ENCODE results near the gene ANKS1B. TPM values are rescaled to one million over a fixed set of nuclear protein-coding genes. Genes with fewer than 3 reads are reported as not detected.

Gene ANKS1B
- total and polyA plus RNA-seq, 5 donors, result 0.43 to 7.4 (median 3.3) TPM

DNA sequence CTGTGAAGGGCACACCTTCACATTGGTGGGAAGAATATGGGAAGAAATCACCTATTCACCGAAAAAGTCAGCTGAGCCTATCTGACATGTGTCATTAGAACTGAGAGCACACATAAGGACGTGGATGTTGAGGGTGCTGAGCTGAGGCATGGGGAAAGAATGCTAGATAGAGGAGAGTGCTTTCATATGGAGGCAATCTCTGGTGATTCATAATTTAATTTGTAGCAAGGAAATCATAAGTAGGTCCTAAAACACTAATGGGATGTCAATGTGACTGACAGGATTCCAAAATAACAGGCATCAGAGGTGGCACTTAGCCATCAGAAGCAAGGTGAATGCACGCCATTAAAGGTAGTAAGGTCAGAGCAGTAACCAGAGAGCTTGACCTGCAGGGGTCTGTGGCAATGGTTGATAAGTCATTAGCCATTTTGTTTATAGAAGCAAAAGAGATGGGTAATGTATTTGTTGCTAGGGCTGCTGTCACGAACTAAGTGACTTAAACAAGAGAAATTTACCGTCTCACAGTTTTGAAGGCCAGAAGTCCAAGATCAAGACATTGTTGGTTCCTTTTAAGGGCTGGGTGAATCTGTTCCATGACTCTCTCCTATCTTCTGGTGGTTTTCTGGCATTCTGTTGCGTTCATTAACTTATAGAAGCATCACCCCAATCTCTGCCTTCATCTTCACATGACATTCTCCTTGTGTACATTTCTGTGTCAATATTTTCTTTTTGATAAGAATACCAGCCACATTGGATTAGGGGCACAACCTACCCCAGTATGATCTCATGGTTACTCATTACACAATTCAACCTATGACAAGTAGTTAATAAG is 69.3 kb downstream of the ANKS1B start:
- Histone ChIP-seq H3K4me1 (ENCODE audit: control insufficient read depth, insufficient read depth, low read length) (no peaks in the 10 kb centered on the region), H3K4me3 (ENCODE audit: low read length) (no peak overlapping the region), H3K9me3 (ENCODE audit: control insufficient read depth, low read length) (no peaks in the 10 kb centered on the region), H3K27ac (ENCODE audit: low read length) (no peak overlapping the region), H3K27me3 (ENCODE audit: control insufficient read depth, insufficient read depth) (no peaks in the 10 kb centered on the region)
- ATAC-seq (no peak), DNase-seq (no peak)
- WGBS, result 84% methylated on average over 6 of the region's 6 CpGs
- intact Hi-C loops (cut with DNase I), result no loop called here

GRCh38 chr12:99914206-99914605 is 70.5 kb downstream of the ANKS1B start:
- H3K27me3 ChIP-seq (ENCODE audit: control insufficient read depth, insufficient read depth), result no peaks in the 10 kb centered on the region
- no peaks in the 10 kb centered on the region for H3K4me1 ChIP-seq (ENCODE audit: control insufficient read depth, insufficient read depth, low read length)
- DNase-seq, result no peak
- intact Hi-C loops (cut with DNase I), result no loop called here
- H3K4me3 ChIP-seq (ENCODE audit: low read length), result no peak overlapping the region
- no peak for ATAC-seq
- 28% methylated on average over 1 of the region's 1 CpG for WGBS
- no peak overlapping the region for H3K27ac ChIP-seq (ENCODE audit: low read length)
- no peaks in the 10 kb centered on the region for H3K9me3 ChIP-seq (ENCODE audit: control insufficient read depth, low read length)

DNA sequence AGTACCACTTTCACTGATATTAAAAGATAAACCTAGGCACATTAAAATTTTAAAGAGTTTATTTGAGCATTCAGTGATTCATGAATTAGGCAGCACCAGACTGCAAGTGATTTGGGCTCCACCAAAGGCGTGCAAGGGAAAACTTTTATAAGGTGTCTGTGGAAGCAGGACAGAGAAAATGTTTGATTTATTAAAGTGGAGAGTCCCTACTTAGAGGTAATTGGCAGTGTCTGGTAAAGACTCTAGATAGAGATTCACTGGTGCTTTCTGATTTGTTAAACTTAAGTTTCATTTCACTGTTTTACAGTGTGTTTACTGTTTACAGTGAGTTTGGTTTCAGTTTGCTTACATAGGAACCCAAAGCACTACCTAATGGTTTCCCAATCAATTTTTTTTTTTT is 72.8 kb downstream of the ANKS1B start:
- 86% methylated on average over 1 of the region's 1 CpG for WGBS
- H3K27me3 ChIP-seq (ENCODE audit: control insufficient read depth, insufficient read depth), result no peaks in the 10 kb centered on the region
- no peaks in the 10 kb centered on the region for H3K4me1 ChIP-seq (ENCODE audit: control insufficient read depth, insufficient read depth, low read length)
- no peaks in the 10 kb centered on the region for H3K9me3 ChIP-seq (ENCODE audit: control insufficient read depth, low read length)
- intact Hi-C loops (cut with DNase I), result no loop called here
- ATAC-seq, result no peak
- no peak overlapping the region for H3K27ac ChIP-seq (ENCODE audit: low read length)
- no peak for DNase-seq
- no peak overlapping the region for H3K4me3 ChIP-seq (ENCODE audit: low read length)

DNA sequence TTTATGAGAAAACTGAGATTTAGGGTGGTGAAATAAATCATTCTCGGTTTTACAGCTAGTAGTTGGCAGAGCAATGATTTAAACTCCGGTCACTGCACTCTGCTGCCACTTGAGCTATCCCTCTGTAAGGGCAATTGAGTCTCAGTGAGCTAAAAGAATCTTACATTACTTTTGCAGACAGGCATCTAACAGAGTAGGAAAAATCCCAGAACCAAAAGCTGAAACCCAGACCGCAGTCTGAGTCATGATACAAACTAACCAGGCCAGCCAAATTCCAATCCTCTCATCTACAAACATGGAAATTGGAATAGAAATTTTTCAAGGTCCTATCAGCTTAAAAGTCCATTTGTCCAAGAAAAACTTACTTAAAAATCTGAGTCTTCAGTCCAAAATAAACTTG is 73.7 kb downstream of the ANKS1B start:
- H3K4me1 ChIP-seq (ENCODE audit: control insufficient read depth, insufficient read depth, low read length), result no peaks in the 10 kb centered on the region

DNA sequence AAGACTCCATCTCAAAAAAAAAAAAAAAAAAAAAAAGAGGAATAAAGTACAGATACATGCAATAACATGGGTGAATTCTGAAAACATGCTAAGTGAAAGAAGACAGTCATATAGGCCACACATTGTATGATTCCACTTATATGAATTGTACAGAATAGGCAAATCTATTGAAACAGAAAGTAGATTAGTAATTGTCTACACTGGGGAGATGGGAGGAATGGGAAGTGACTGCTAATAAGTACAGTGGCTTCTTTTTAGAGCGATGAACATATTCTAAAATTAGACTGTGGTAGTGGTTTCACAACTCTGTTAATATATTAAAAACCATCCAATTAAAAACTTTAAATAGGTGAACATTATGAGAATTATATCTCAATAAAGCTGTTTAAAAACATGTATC is 74.4 kb downstream of the ANKS1B start:
- Histone ChIP-seq H3K27me3 (ENCODE audit: control insufficient read depth, insufficient read depth) (no peaks in the 10 kb centered on the region), H3K9me3 (ENCODE audit: control insufficient read depth, low read length) (no peaks in the 10 kb centered on the region), H3K27ac (ENCODE audit: low read length) (no peak overlapping the region), H3K4me1 (ENCODE audit: control insufficient read depth, insufficient read depth, low read length) (no peaks in the 10 kb centered on the region), H3K4me3 (ENCODE audit: low read length) (no peak overlapping the region)
- 47% methylated on average over 1 of the region's 1 CpG for WGBS
- no peak for DNase-seq
- intact Hi-C loops (cut with DNase I), result no loop called here
- ATAC-seq, result no peak

More for the DNA sequence above, 73.7 kb downstream of the ANKS1B start:
- intact Hi-C loops (cut with DNase I), result no loop called here
- H3K27ac ChIP-seq (ENCODE audit: low read length), result no peak overlapping the region
- H3K27me3 ChIP-seq (ENCODE audit: control insufficient read depth, insufficient read depth), result no peaks in the 10 kb centered on the region
- WGBS, result 52% methylated on average over 3 of the region's 3 CpGs
- ATAC-seq (peak; percentile 87 to 93), DNase-seq (peak in 2 of 3 donors; percentile 12 to 38)
- no peak overlapping the region for H3K4me3 ChIP-seq (ENCODE audit: low read length)
- no peaks in the 10 kb centered on the region for H3K9me3 ChIP-seq (ENCODE audit: control insufficient read depth, low read length)

DNA sequence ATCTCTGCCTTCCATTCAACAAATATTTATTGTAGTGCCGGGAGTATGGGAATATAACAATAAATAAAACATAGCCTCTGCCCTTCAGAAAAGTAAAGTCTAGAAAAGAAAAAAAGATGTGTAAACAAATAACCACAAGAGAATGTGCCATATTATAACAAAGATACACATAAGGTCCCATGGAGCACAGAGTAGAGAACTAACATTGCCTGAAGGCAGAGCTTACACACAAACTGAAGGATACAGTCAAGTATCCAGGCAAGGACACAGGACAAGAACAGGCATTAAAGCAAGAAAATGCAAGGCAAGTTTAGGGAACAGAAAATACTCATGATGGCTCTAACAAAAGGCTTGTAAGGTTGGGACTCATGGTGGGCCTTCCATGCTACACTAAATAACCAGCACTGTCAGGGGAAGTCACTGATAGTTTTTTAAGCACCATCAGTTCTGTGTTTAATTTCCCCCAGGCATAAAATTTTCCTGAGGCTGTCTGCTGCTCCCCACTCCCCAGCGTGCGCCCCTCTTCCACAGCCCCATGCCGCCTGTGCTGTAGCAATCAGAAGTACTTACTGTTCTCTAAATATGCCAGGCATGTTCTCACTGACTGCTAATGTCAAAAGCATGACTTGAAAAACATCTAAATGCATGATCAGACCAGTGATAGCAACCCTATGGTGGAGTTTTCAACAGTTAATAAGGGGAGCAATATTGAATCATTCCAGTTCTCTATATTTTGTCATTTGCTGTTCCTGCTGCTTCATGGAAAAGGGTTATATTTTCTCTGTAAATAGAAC is 77.8 kb downstream of the ANKS1B start:
- H3K4me3 ChIP-seq (ENCODE audit: low read length), result no peak overlapping the region
- intact Hi-C loops (cut with DNase I), result no loop called here
- no peaks in the 10 kb centered on the region for H3K27me3 ChIP-seq (ENCODE audit: control insufficient read depth, insufficient read depth)
- ATAC-seq (no peak), DNase-seq (no peak)
- H3K4me1 ChIP-seq (ENCODE audit: control insufficient read depth, insufficient read depth, low read length), result no peaks in the 10 kb centered on the region
- WGBS, result 85% methylated on average over 4 of the region's 4 CpGs
- H3K27ac ChIP-seq (ENCODE audit: low read length), result no peak overlapping the region
- no peaks in the 10 kb centered on the region for H3K9me3 ChIP-seq (ENCODE audit: control insufficient read depth, low read length)

GRCh38 chr12:99901181-99901580 is 83.6 kb downstream of the ANKS1B start:
- WGBS, result 30% methylated on average over 2 of the region's 2 CpGs
- ATAC-seq, result no peak
- intact Hi-C loops (cut with DNase I), result no loop called here
- Histone ChIP-seq H3K27ac (ENCODE audit: low read length) (no peak overlapping the region), H3K4me1 (ENCODE audit: control insufficient read depth, insufficient read depth, low read length) (no peaks in the 10 kb centered on the region), H3K27me3 (ENCODE audit: control insufficient read depth, insufficient read depth) (no peaks in the 10 kb centered on the region), H3K4me3 (ENCODE audit: low read length) (no peak overlapping the region), H3K9me3 (ENCODE audit: control insufficient read depth, low read length) (no peaks in the 10 kb centered on the region)
- no peak for DNase-seq

- ATAC-seq (no peak), DNase-seq (no peak)
- Histone ChIP-seq H3K4me1 (ENCODE audit: control insufficient read depth, insufficient read depth, low read length) (no peaks in the 10 kb centered on the region), H3K4me3 (ENCODE audit: low read length) (no peak overlapping the region), H3K9me3 (ENCODE audit: control insufficient read depth, low read length) (no peaks in the 10 kb centered on the region), H3K27me3 (ENCODE audit: control insufficient read depth, insufficient read depth) (no peaks in the 10 kb centered on the region), H3K27ac (ENCODE audit: low read length) (no peak overlapping the region)
- intact Hi-C loops (cut with DNase I), result no loop called here
- 82% methylated on average over 5 of the region's 5 CpGs for WGBS
Measured at GRCh38 chr12:99898645-99899044, 86.1 kb downstream of the ANKS1B start.

GRCh38 chr12:99879439-99879838 is 105.3 kb downstream of the ANKS1B start:
- intact Hi-C loops (cut with DNase I), result no loop called here
- ATAC-seq (no peak), DNase-seq (no peak)
- Histone ChIP-seq H3K27me3 (ENCODE audit: control insufficient read depth, insufficient read depth) (no peaks in the 10 kb centered on the region), H3K9me3 (ENCODE audit: control insufficient read depth, low read length) (no peaks in the 10 kb centered on the region), H3K4me1 (ENCODE audit: control insufficient read depth, insufficient read depth, low read length) (no peaks in the 10 kb centered on the region), H3K27ac (ENCODE audit: low read length) (no peak overlapping the region), H3K4me3 (ENCODE audit: low read length) (no peak overlapping the region)

- DNase-seq (no peak), ATAC-seq (no peak)
- Histone ChIP-seq H3K4me3 (ENCODE audit: low read length) (no peak overlapping the region), H3K9me3 (ENCODE audit: control insufficient read depth, low read length) (no peaks in the 10 kb centered on the region), H3K27me3 (ENCODE audit: control insufficient read depth, insufficient read depth) (no peaks in the 10 kb centered on the region), H3K27ac (ENCODE audit: low read length) (no peak overlapping the region), H3K4me1 (ENCODE audit: control insufficient read depth, insufficient read depth, low read length) (no peaks in the 10 kb centered on the region)
- intact Hi-C loops (cut with DNase I), result no loop called here
Measured at GRCh38 chr12:99875081-99875480, 109.7 kb downstream of the ANKS1B start.

DNA sequence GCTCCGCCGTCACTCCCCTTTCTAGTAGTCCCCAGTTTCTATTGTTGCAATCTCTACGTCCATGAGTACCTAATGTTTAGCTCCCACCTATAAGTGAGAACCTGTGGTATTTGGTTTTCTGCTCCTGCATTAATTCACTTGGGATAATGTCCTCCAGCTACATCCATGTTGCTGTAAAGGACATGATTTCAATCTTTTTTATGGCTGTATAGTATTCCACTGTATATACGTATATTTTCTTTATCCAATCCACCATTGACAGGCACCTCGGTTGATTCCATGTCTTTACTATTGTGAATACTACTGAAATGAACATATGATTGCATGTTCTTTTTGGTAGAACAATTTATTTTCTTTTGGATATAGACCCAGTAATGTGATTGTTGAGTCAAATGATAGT is 114.7 kb downstream of the ANKS1B start:
- intact Hi-C loops (cut with DNase I), result no loop called here
- no peaks in the 10 kb centered on the region for H3K9me3 ChIP-seq (ENCODE audit: control insufficient read depth, low read length)
- no peaks in the 10 kb centered on the region for H3K27me3 ChIP-seq (ENCODE audit: control insufficient read depth, insufficient read depth)
- no peaks in the 10 kb centered on the region for H3K4me1 ChIP-seq (ENCODE audit: control insufficient read depth, insufficient read depth, low read length)
- ATAC-seq (no peak), DNase-seq (no peak)
- H3K27ac ChIP-seq (ENCODE audit: low read length), result no peak overlapping the region
- WGBS, result 95% methylated on average over 5 of the region's 5 CpGs
- no peak overlapping the region for H3K4me3 ChIP-seq (ENCODE audit: low read length)

Data from right cardiac atrium (tissue), 5 donors.